DOHH2 (cell line): ENCODE measurements around the gene C15orf40.

Source experiments
- EZH2phosphoT487 ChIP-seq: fragments of 200-600 bp; sonication (generic); IDR thresholded peaks from 2 replicates; pipeline ENCODE4 v1.6.1; 2017; ENCODE audit warnings: borderline replicate concordance, mild to moderate bottlenecking, antibody characterized with exemption, low read length, moderate library complexity, mixed read lengths
- TF ChIP-seq, protein P1 (sequence below): fragments of 200-600 bp; sonication (generic); IDR thresholded peaks from one replicate; pipeline ENCODE4 v1.5.1; 2014; ENCODE audit warnings: antibody characterized with exemption, mild to moderate bottlenecking, low read depth, low read length; ENCODE audit not compliant: poor library complexity, severe bottlenecking

DNA sequence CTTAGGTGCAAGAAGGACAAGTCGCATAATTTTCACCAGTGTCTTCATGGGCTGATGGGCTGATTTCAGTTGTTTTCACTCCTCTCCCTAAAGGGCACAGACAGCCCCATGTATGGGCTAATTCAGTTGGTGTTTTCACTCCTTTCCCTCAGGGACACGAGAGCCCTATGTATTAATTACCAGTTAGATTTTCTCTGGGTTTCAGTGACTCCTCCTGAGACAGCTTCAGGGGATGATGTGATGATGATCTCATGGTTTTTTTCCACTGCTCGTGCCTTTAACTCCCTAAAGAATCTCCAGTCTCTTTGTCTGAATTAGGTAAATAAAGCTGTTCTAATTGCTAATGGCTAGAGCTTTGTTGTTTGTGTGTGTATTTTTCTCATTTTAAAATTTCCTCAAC is 15.5 kb downstream of the C15orf40 start:
- TF ChIP-seq, protein P1, sequence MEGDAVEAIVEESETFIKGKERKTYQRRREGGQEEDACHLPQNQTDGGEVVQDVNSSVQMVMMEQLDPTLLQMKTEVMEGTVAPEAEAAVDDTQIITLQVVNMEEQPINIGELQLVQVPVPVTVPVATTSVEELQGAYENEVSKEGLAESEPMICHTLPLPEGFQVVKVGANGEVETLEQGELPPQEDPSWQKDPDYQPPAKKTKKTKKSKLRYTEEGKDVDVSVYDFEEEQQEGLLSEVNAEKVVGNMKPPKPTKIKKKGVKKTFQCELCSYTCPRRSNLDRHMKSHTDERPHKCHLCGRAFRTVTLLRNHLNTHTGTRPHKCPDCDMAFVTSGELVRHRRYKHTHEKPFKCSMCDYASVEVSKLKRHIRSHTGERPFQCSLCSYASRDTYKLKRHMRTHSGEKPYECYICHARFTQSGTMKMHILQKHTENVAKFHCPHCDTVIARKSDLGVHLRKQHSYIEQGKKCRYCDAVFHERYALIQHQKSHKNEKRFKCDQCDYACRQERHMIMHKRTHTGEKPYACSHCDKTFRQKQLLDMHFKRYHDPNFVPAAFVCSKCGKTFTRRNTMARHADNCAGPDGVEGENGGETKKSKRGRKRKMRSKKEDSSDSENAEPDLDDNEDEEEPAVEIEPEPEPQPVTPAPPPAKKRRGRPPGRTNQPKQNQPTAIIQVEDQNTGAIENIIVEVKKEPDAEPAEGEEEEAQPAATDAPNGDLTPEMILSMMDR: no peak
- TF ChIP-seq EZH2phosphoT487: no peak
